Measurements from ENCODE around the gene RAB3A. TPM values are rescaled to one million over a fixed set of nuclear protein-coding genes. Genes with fewer than 3 reads are reported as not detected.

The RAB3A gene
- total and polyA plus RNA-seq, 9 of the 15 experiments (the other 6 are each of a cell fraction or from before 2014, with no cell fraction given), result 0.17 to 5.1 (median 0.90) TPM; not detected in 1

DNA sequence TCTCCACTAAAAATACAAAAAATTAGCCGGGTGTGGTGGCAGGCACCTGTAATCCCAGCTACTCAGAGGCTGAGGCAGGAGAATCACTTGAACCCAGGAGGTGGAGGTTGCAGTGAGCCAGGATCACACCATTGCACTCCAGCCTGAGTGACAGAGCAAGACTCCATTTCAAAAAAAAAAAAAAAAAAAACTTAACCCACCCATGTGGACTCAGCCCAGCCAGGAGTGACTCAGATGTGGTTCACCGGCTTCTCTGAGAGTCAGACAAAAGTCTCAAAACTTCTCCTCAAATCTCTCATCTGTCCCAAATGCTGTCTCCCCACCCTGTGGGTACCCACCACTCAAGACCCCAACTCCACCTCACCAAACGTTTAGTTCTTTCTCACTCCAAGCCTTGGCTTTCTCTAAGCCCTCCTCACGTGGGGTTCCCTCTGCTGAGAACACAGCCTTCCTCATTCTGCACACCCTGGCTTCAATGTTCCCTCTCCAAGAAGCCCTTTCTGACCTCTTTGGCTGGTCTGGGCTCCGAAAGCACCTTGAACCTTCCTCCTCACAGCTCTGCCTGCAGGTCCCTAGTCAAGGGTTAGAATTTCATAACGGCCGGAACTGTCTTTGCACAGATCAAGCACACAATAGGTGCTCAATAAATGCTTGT lies 11.1 kb upstream of the RAB3A start:
- Histone ChIP-seq H3K36me3 (ENCODE audit: control insufficient read depth, insufficient read depth, low read length) (no peaks in the 10 kb centered on the region), H4K20me1 (replicated peaks; ENCODE audit: control insufficient read depth, insufficient read depth, low read length) (no peaks in the 10 kb centered on the region), H3K27ac (ENCODE audit: extremely low read depth, low read depth, low read length) (no peak overlapping the region), H3K9ac (ENCODE audit: insufficient read depth in 1 of 2, low read depth in 2 of 2, low read length in 2 of 2) (peak overlapping the region; percentile 11 to 22; a peak in 2 of 4 replicates), H3K4me3 (no peak overlapping the region), H3K4me2 (ENCODE audit: insufficient read depth, low read length) (no peak overlapping the region), H3K79me2 (ENCODE audit: control insufficient read depth, insufficient read depth, low read length) (no peaks in the 10 kb centered on the region), H3K9me1 (ENCODE audit: control insufficient read depth, insufficient read depth, low read length) (no peaks in the 10 kb centered on the region), H3K4me1 (replicated peaks in 1 of 2; ENCODE audit: control insufficient read depth in 2 of 2, insufficient read depth in 2 of 2, low read length in 2 of 2) (peaks cover 3 to 17% of the 10 kb centered on the region in 2 experiments; a peak in 3 of 5 replicates), H3K27me3 (ENCODE audit: control insufficient read depth in 2 of 2, insufficient read depth in 2 of 2, low read length in 2 of 2) (no peaks in the 10 kb centered on the region; a peak in 1 of 5 replicates), H3K9me3 (replicated peaks; ENCODE audit: control insufficient read depth, insufficient read depth, low read depth, low read length) (no peaks in the 10 kb centered on the region), H2AFZ (ENCODE audit: low read depth, low read length) (peak overlapping the region; percentile 73)
- ATAC-seq (peak; percentile 58), DNase-seq (ENCODE audit: extremely low read depth in 1 of 4, low spot score in 3 of 4) (no peak), FAIRE-seq (no peak)
- ChIA-PET POLR2A (interaction anchor here (1.0 kb wide), 2 partner anchors 9 to 10 kb away, joined by 4 to 5 read pairs; no protein-coding TSS in a partner anchor), CTCF (ENCODE audit: low intra/inter-chr PET ratio) (no interaction called here)
- intact Hi-C loops (cut with micrococcal nuclease), result no loop called here
- in situ Hi-C loops (cut with MboI), result loop anchor here (5.0 kb wide), 1 partner anchor 187 kb away; no protein-coding TSS in a partner anchor
- BruUV-seq (replicated peaks), result no TSS peak
- WGBS (ENCODE audit: insufficient coverage, low coverage, missing lambda C conversion rate), result 44% methylated on average over 7 of the region's 7 CpGs
- TF ChIP-seq SMARCA4 (IDR thresholded peaks at IDR 0.05) (0 out of 2 replicates have a peak, but pooled peaks have one; percentile 23), BACH1 (tag; IDR thresholded peaks at IDR 0.05) (no peak), SMARCE1 (IDR thresholded peaks at IDR 0.05) (peak; percentile 41; the same call in 1 of the 2 replicates), SMAD3 (CRISPR knock-in tag; conservative IDR thresholded peaks at IDR 0.05) (no peak), ZNF384 (IDR thresholded peaks at IDR 0.05; ENCODE audit: low read depth, low read length) (peak; percentile 84), ZNF696 (CRISPR knock-in tag; conservative IDR thresholded peaks at IDR 0.05) (no peak), FOSL1 (tag; conservative IDR thresholded peaks at IDR 0.05) (peak; percentile 70), SPI1 (IDR thresholded peaks at IDR 0.05; ENCODE audit: borderline replicate concordance, low read depth, low read length) (0 out of 2 replicates have a peak, but pooled peaks have one; percentile 8)
- TF ChIP-seq, protein P1, sequence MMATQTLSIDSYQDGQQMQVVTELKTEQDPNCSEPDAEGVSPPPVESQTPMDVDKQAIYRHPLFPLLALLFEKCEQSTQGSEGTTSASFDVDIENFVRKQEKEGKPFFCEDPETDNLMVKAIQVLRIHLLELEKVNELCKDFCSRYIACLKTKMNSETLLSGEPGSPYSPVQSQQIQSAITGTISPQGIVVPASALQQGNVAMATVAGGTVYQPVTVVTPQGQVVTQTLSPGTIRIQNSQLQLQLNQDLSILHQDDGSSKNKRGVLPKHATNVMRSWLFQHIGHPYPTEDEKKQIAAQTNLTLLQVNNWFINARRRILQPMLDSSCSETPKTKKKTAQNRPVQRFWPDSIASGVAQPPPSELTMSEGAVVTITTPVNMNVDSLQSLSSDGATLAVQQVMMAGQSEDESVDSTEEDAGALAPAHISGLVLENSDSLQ (IDR thresholded peaks at IDR 0.05), result peak; percentile 84
